Ascending aorta (tissue), 2 donors: ENCODE measurements around the gene HPSE. TPM values are rescaled to one million over a fixed set of nuclear protein-coding genes. Genes with fewer than 3 reads are reported as not detected.

Experiments
- DNase-seq, 2 donors: peaks; one replicate each; pipeline ENCODE4 v3.0.0-alpha.2; 2019; ENCODE audit warnings: low spot score in 2 of 2
- H3K27ac ChIP-seq, 2 donors: fragments of 200-600 bp; sonication (generic); one replicate each; pipeline ENCODE4 v1.5.1; 2016 to 2017; ENCODE audit warnings: mild to moderate bottlenecking in 1 of 2
- H3K27me3 ChIP-seq: fragments of 200-600 bp; sonication (generic); one replicate; pipeline ENCODE4 v1.5.1; 2017
- H3K36me3 ChIP-seq, 2 donors: fragments of 200-600 bp; sonication (generic); one replicate each; pipeline ENCODE4 v1.5.1; 2016
- H3K4me1 ChIP-seq, 2 donors: fragments of 200-600 bp; sonication (generic); one replicate each; pipeline ENCODE4 v1.5.1; 2016 to 2017; ENCODE audit warnings: mild to moderate bottlenecking in 1 of 2
- H3K4me3 ChIP-seq, 2 donors: fragments of 200-600 bp; sonication (generic); one replicate each; pipeline ENCODE4 v1.5.1; 2016 to 2017; ENCODE audit warnings: mild to moderate bottlenecking in 1 of 2
- H3K9me3 ChIP-seq, 2 donors: fragments of 200-600 bp; sonication (generic); one replicate each; pipeline ENCODE4 v1.5.1; 2016
- intact Hi-C: fragments of 100-400 bp; cut with DNase I; formaldehyde crosslinking; loops from one replicate; pipeline ENCODE4 v1.15.1; 2023
- total RNA-seq: library from RNA; depleted of rRNA; stranded (reverse); fragments of >200 nt; gene quantifications from one replicate; pipeline ENCODE4 v1.1.0, GENCODE V29; 2016
- TF ChIP-seq, protein P1 (sequence below), 3 experiments: fragments of 200-600 bp in 2 of 3; fragments of 450-650 bp in 1 of 3; sonication (generic) in 2 of 3; IDR thresholded peaks; one replicate each; pipeline ENCODE4 v1.5.1; 2016 to 2019; ENCODE audit warnings: antibody characterized with exemption in 3 of 3, mild to moderate bottlenecking in 1 of 3, moderate library complexity in 1 of 3

Gene HPSE
- total RNA-seq, 1 donor from 2014 or later, result 1.7 TPM

DNA sequence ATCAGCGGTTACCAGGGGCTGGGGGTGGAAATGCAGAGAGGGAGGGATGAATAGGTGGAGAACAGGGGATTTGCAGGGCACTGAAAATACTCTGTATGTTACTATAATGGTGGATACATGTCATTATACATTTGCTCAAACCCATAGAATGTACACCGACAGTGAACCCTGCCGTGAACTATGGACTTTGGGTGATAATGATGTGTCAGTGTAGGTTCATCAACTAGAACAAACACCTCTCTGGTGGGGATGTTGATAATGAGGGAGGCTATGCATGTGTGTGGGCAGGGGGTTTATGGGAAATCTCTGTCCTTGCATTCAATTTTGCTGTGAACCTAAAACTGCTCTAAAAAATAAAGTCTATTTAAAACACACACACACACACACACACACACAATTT lies 11.5 kb downstream of the HPSE start:
- TF ChIP-seq, protein P1, sequence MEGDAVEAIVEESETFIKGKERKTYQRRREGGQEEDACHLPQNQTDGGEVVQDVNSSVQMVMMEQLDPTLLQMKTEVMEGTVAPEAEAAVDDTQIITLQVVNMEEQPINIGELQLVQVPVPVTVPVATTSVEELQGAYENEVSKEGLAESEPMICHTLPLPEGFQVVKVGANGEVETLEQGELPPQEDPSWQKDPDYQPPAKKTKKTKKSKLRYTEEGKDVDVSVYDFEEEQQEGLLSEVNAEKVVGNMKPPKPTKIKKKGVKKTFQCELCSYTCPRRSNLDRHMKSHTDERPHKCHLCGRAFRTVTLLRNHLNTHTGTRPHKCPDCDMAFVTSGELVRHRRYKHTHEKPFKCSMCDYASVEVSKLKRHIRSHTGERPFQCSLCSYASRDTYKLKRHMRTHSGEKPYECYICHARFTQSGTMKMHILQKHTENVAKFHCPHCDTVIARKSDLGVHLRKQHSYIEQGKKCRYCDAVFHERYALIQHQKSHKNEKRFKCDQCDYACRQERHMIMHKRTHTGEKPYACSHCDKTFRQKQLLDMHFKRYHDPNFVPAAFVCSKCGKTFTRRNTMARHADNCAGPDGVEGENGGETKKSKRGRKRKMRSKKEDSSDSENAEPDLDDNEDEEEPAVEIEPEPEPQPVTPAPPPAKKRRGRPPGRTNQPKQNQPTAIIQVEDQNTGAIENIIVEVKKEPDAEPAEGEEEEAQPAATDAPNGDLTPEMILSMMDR (IDR thresholded peaks at IDR 0.05), result no peak
- Histone ChIP-seq H3K36me3 (no peaks in the 10 kb centered on the region), H3K4me1 (no peaks in the 10 kb centered on the region), H3K4me3 (no peak overlapping the region), H3K27me3 (no peaks in the 10 kb centered on the region), H3K9me3 (no peaks in the 10 kb centered on the region), H3K27ac (no peak overlapping the region)
- intact Hi-C loops, result no loop called here
- DNase-seq, result no peak

DNA sequence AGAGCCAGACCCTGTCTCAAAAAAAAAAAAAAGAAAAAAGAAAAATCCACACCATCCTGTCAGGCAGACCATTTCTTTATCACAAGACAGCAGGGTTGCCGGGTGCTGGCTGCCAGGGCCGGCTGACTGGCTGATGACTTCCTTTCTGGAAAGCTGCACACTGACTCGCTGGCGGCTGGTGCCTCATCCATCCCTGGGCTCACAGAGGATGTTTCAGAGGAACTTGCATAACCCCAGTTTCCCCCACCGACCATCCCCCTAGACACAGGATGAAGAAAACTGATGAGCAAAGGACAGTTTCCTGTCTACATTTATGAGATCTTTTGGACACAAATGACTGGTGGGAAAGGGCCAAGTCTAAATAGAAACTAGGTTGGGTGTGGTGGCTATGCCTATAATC lies 14.1 kb downstream of the HPSE start:
- Histone ChIP-seq H3K27ac (no peak overlapping the region), H3K27me3 (no peaks in the 10 kb centered on the region), H3K36me3 (no peaks in the 10 kb centered on the region), H3K4me3 (no peak overlapping the region), H3K4me1 (no peaks in the 10 kb centered on the region), H3K9me3 (no peaks in the 10 kb centered on the region)
- peak; percentile 48 to 75 for DNase-seq
- intact Hi-C loops, result no loop called here
- TF ChIP-seq, protein P1 (IDR thresholded peaks at IDR 0.05), result no peak

DNA sequence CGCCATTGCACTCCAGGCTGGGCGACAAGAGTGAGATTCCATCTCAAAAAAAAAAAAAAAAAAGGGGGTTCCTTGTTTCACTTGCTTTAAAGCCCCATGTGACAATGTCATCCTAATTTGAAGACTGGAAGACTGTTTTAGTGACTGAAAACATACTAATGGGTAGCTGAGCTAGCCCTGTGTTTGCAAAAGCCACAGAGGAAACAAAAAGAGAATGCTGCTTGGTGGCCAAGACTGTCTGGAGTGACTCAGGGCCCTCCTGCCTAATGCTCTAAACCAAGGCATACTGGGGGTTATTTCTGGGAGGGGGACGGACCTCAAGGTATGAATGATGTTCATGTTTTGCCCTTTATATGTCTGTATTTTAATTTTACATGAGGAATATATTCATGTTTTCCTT lies 16.0 kb downstream of the HPSE start:
- TF ChIP-seq, protein P1 (IDR thresholded peaks at IDR 0.05), result no peak
- no peak for DNase-seq
- H3K9me3 ChIP-seq, result no peaks in the 10 kb centered on the region
- intact Hi-C loops, result no loop called here
- no peak overlapping the region for H3K27ac ChIP-seq
- no peaks in the 10 kb centered on the region for H3K36me3 ChIP-seq
- H3K27me3 ChIP-seq, result no peaks in the 10 kb centered on the region
- no peak overlapping the region for H3K4me3 ChIP-seq
- H3K4me1 ChIP-seq, result no peaks in the 10 kb centered on the region

DNA sequence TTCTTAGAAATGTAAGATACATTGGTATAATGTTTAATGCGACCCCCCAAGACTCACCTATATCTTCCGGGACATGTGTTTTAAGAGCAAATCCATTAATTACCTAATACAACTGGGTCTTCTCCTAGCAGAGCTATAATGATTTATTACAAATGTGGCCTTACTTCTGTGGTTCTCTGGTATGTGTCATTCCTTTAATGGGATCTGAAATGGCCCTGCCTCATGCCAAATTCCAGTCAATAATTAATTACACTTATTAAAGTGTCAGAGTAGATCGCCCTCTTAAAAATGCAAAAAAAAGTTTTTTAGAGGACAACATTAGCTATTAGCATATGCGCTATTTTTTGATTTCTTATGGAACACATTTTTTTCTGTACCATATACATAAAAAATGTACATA lies 17.0 kb downstream of the HPSE start:
- Histone ChIP-seq H3K4me3 (no peak overlapping the region), H3K27ac (no peak overlapping the region), H3K4me1 (no peaks in the 10 kb centered on the region), H3K27me3 (no peaks in the 10 kb centered on the region), H3K9me3 (no peaks in the 10 kb centered on the region), H3K36me3 (no peaks in the 10 kb centered on the region)
- intact Hi-C loops, result no loop called here
- no peak for DNase-seq
- TF ChIP-seq, protein P1 (IDR thresholded peaks at IDR 0.05), result no peak

DNA sequence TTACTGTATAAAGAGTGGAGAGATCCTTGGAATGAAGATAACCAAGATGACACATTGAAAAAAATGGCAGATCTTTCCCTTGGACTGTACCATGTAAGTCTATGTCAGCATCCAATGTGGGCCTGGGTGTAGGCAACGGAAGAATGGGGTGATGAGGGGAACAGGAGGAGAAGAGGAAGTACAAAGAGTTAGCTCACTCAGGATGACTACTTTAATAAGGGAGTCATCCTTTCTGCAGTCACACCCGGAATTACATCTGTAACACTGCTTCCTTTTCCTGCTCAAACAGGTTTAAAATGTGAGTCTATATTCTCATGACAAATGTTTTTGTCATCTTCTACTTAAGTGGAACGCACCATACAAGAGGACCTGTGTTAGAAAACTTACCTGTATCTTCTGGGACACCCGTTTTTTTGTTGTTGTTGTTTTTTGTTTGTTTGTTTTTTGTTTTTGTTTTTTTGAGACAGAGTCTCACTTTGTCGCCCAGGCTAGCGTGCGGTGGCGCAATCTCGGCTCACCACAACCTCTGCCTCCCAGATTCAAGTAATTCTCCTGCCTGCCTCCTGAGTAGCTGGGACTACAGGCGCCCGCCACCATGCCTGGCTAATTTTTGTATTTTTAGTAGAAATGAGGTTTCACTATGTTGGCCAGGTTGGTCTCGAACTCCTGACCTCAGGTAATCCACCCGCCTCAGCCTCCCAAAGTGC lies 18.0 kb downstream of the HPSE start:
- H3K27ac ChIP-seq, result no peak overlapping the region
- no peaks in the 10 kb centered on the region for H3K36me3 ChIP-seq
- no peaks in the 10 kb centered on the region for H3K4me1 ChIP-seq
- no peaks in the 10 kb centered on the region for H3K27me3 ChIP-seq
- no peak overlapping the region for H3K4me3 ChIP-seq
- no peak for DNase-seq
- intact Hi-C loops, result no loop called here
- H3K9me3 ChIP-seq, result no peaks in the 10 kb centered on the region
- TF ChIP-seq, protein P1 (IDR thresholded peaks at IDR 0.05), result no peak
